ENCODE results near the gene ERI3. TPM values are rescaled to one million over a fixed set of nuclear protein-coding genes. Genes with fewer than 3 reads are reported as not detected.
"Not testable (repeated sequence)": the region's sequence is repeated elsewhere in the genome, so short reads cannot be mapped to it uniquely, and the experiment has no call there.

Gene ERI3
- total RNA-seq, 1 donor from 2014 or later = 69.3 TPM

GRCh38 chr1:44210595-44210994 is 144.5 kb downstream of the ERI3 start:
- Histone ChIP-seq H3K4me1 (peaks cover 2 to 7% of the 10 kb centered on the region in 2 donors), H3K9me3 (no peaks in the 10 kb centered on the region), H3K4me3 (no peak overlapping the region), H3K27me3 (no peaks in the 10 kb centered on the region), H3K27ac (no peak overlapping the region), H3K36me3 (peaks cover 0 to 12% of the 10 kb centered on the region in 2 donors)
- intact Hi-C loops (cut with DNase I) = loop anchor here (5.0 to 10.0 kb wide), 2 partner anchors 203 to 464 kb away; partner anchors contain the start of genes ARMH1 and TMEM53
- TF ChIP-seq CTCF (IDR thresholded peaks at IDR 0.05) = no peak
- no peak for DNase-seq (ENCODE audit: low spot score in 2 of 2)

GRCh38 chr1:44208226-44208625 is 146.8 kb downstream of the ERI3 start:
- Histone ChIP-seq H3K36me3 (no peaks in the 10 kb centered on the region), H3K4me1 (peaks cover 2 to 4% of the 10 kb centered on the region in 2 donors), H3K27ac (no peak overlapping the region), H3K4me3 (no peak overlapping the region), H3K9me3 (no peaks in the 10 kb centered on the region), H3K27me3 (no peaks in the 10 kb centered on the region)
- no peak for DNase-seq (ENCODE audit: low spot score in 2 of 2)
- intact Hi-C loops (cut with DNase I) = no loop called here
- no peak for TF ChIP-seq CTCF (IDR thresholded peaks at IDR 0.05)

- H3K9me3 ChIP-seq; H3K27me3 ChIP-seq; H3K4me3 ChIP-seq; H3K4me1 ChIP-seq; H3K36me3 ChIP-seq; DNase-seq (ENCODE audit: low spot score in 2 of 2); H3K27ac ChIP-seq; intact Hi-C loops (cut with DNase I): not testable (repeated sequence)
These were observed 148.5 kb downstream of the ERI3 start for GRCh38 chr1:44206545-44206944.

- Histone ChIP-seq H3K4me3 (no peak overlapping the region), H3K36me3 (no peaks in the 10 kb centered on the region), H3K27ac (no peak overlapping the region), H3K4me1 (no peaks in the 10 kb centered on the region), H3K27me3 (no peaks in the 10 kb centered on the region), H3K9me3 (no peaks in the 10 kb centered on the region)
- no peak for DNase-seq (ENCODE audit: low spot score in 2 of 2)
- intact Hi-C loops (cut with DNase I) = loop anchor here (5.0 kb wide), 1 partner anchor 397 kb away; no protein-coding TSS in a partner anchor
- no peak for TF ChIP-seq CTCF (IDR thresholded peaks at IDR 0.05)
These were observed 154.7 kb downstream of the ERI3 start for GRCh38 chr1:44200336-44200735.

GRCh38 chr1:44174630-44175029 is 180.4 kb downstream of the ERI3 start:
- no peaks in the 10 kb centered on the region for H3K4me1 ChIP-seq
- H3K4me3 ChIP-seq = no peak overlapping the region
- intact Hi-C loops (cut with DNase I) = no loop called here
- H3K27ac ChIP-seq = no peak overlapping the region
- no peaks in the 10 kb centered on the region for H3K27me3 ChIP-seq
- no peak for DNase-seq (ENCODE audit: low spot score in 2 of 2)
- H3K36me3 ChIP-seq = no peaks in the 10 kb centered on the region
- no peaks in the 10 kb centered on the region for H3K9me3 ChIP-seq
- no peak for TF ChIP-seq CTCF (IDR thresholded peaks at IDR 0.05)

Other genes with a start within 250 kb of the ERI3 start
- gene KLF17, start 236.4 kb downstream of the ERI3 start, total RNA-seq = not detected
- gene KLF18, start 213.6 kb downstream of the ERI3 start, total RNA-seq = not detected
- 42.7 TPM for gene DMAP1, start 141.8 kb downstream of the ERI3 start, total RNA-seq
- 54.8 TPM for gene RNF220, start 50.0 kb upstream of the ERI3 start, total RNA-seq